K562 (cell line): ENCODE data around the gene KRTAP16-1. TPM values are rescaled to one million over a fixed set of nuclear protein-coding genes. Genes with fewer than 3 reads are reported as not detected.

Experiments
- CBX3 ChIP-seq, 2 experiments: IDR thresholded peaks; 1 replicate in 1 of 2; 2 replicates in 1 of 2; pipeline ENCODE4 v1.6.1; 2012; ENCODE audit warnings: inconsistent platforms in 2 of 2, low read length in 2 of 2, borderline replicate concordance in 1 of 2, control low read depth in 1 of 2
- CTCFL ChIP-seq: IDR thresholded peaks from 2 replicates; pipeline ENCODE4 v1.6.1; 2011; ENCODE audit warnings: borderline replicate concordance, low read depth, mild to moderate bottlenecking, moderate library complexity, low read length; ENCODE audit not compliant: insufficient read depth, poor library complexity, severe bottlenecking
- ETS2 ChIP-seq: IDR thresholded peaks from 2 replicates; pipeline ENCODE4 v1.6.1; 2016; ENCODE audit warnings: borderline replicate concordance, missing genetic modification characterization, mild to moderate bottlenecking, moderate library complexity, missing compliant biosample characterization; ENCODE audit not compliant: poor library complexity, severe bottlenecking
- HMG20B ChIP-seq: fragments of 250-450 bp; sonication (Bioruptor Pico); IDR thresholded peaks from 2 replicates; pipeline ENCODE4 v1.5.0; 2021; ENCODE audit warnings: mild to moderate bottlenecking
- MAZ ChIP-seq, 2 experiments: fragments of 450-650 bp in 1 of 2; sonication (generic) in 1 of 2; formaldehyde crosslinking; IDR thresholded peaks in 1 of 2; conservative IDR thresholded peaks in 1 of 2; 2 replicates each; pipeline versions ENCODE4 v1.4.0 to v1.5.0; 2020; ENCODE audit warnings: mild to moderate bottlenecking in 1 of 2, missing genetic modification reagents in 1 of 2
- NCOA6 ChIP-seq: fragments of 450-650 bp; IDR thresholded peaks from 2 replicates; pipeline ENCODE4 v1.6.1; 2017; ENCODE audit warnings: mild to moderate bottlenecking
- NFE2L1 ChIP-seq: fragments of 450-650 bp; IDR thresholded peaks from 2 replicates; pipeline ENCODE4 v1.6.1; 2016; ENCODE audit warnings: missing genetic modification characterization, low read depth, mild to moderate bottlenecking, missing compliant biosample characterization, moderate library complexity, borderline replicate concordance
- RBM17 ChIP-seq: fragments of 200-400 bp; formaldehyde crosslinking; IDR thresholded peaks from 2 replicates; pipeline ENCODE4 v1.6.1; 2017; ENCODE audit warnings: low read depth, mild to moderate bottlenecking, low read length, borderline replicate concordance
- RERE ChIP-seq: sonication (generic); formaldehyde crosslinking; IDR thresholded peaks from 2 replicates; pipeline ENCODE4 v1.8.0; 2023; ENCODE audit warnings: missing genetic modification reagents, mild to moderate bottlenecking, borderline replicate concordance
- ZMIZ1 ChIP-seq, 2 experiments: fragments of 150-350 bp in 1 of 2; IDR thresholded peaks; 2 replicates each; pipeline ENCODE4 v1.6.1; 2012 to 2016; ENCODE audit warnings: low read depth in 2 of 2, low read length in 2 of 2, mild to moderate bottlenecking in 1 of 2, moderate library complexity in 1 of 2
- ZNF395 ChIP-seq: fragments of 200-800 bp; sonication (Bioruptor generic); IDR thresholded peaks from 2 replicates; pipeline ENCODE4 v1.6.1; 2017; ENCODE audit warnings: missing genetic modification characterization, missing compliant biosample characterization
- ZNF780A ChIP-seq: fragments of 250-450 bp; sonication (Bioruptor Pico); IDR thresholded peaks from 2 replicates; pipeline ENCODE4 v1.5.0; 2021; ENCODE audit warnings: mild to moderate bottlenecking
- polyA plus RNA-seq, 8 experiments: library from polyadenylated mRNA; depleted of rRNA in 4 of 8; stranded (reverse) in 5 of 8; unstranded in 3 of 8; fragments of >200 nt; fragmentation: Nextera tagmentation in 2 of 8; fragmentation: Illumina TruSeq in 1 of 8; extraction: Ambion mirVana in 2 of 8; extraction: Trizol in 1 of 8; gene quantifications; 2 replicates each; pipeline versions ENCODE4 v1.2.1 to v1.2.3, GENCODE V29; 2011 to 2014; ENCODE audit warnings: inconsistent platforms in 1 of 8, missing spikeins in 1 of 8
- total RNA-seq, 7 experiments: library from RNA; depleted of rRNA in 6 of 7; stranded (reverse); fragments of >200 nt in 6 of 7; fragmentation: Illumina TruSeq in 2 of 7; extraction: Trizol in 2 of 7; gene quantifications; 2 replicates each; pipeline versions ENCODE4 v1.2.1 to v1.2.3, GENCODE V29; 2011 to 2021; ENCODE audit warnings: low replicate concordance in 1 of 7

The KRTAP16-1 gene
- total and polyA plus RNA-seq, 9 of the 15 experiments (the other 6 are each of a cell fraction or from before 2014, with no cell fraction given) = not detected

GRCh38 chr17:41324180-41325075 lies 15.3 kb upstream of the KRTAP16-1 start (continued):
- no peak for TF ChIP-seq ZNF395 (CRISPR knock-in tag)
- TF ChIP-seq NCOA6 = no peak
- TF ChIP-seq RBM17 = no peak
- TF ChIP-seq MAZ (CRISPR knock-in tag; conservative IDR thresholded peaks at IDR 0.05 in 1 of 2, IDR thresholded peaks at IDR 0.05 in 1 of 2) = no peak
- TF ChIP-seq RERE (CRISPR knock-in tag) = no peak
- TF ChIP-seq NFE2L1 (tag) = no peak
- TF ChIP-seq ZNF780A (CRISPR knock-in tag) = no peak
- TF ChIP-seq HMG20B (CRISPR knock-in tag) = no peak
- no peak for TF ChIP-seq ETS2 (tag)
- no peak for TF ChIP-seq ZMIZ1 (IDR thresholded peaks at IDR 0.05; ENCODE audit: low read depth in 2 of 2, low read length in 2 of 2)
- no peak for TF ChIP-seq CBX3 (IDR thresholded peaks at IDR 0.05; ENCODE audit: borderline replicate concordance in 1 of 2, low read length in 2 of 2)
- no peak for TF ChIP-seq CTCFL
